RWPE1 (cell line): Measurements from ENCODE around the gene FLRT3.

Source experiments
- CTCF ChIA-PET: fragments of 350-600 bp; sonication (Branson Sonifier 250); formaldehyde crosslinking; extraction: SDS; loops from one replicate; lab custom pipeline; 2021; lab: Yijun Ruan, JAX
- POLR2A ChIA-PET: fragments of 400-600 bp; formaldehyde crosslinking; extraction: SDS; loops from one replicate; lab custom pipeline; 2020; ENCODE audit warnings: antibody characterized with exemption; ENCODE audit not compliant: low non-redundant PET; lab: Yijun Ruan, JAX
- DNase-seq: peaks from one replicate; pipeline ENCODE4 v3.0.0; 2012; ENCODE audit warnings: low spot score
- H3K27ac ChIP-seq: fragments of 450-650 bp; 2 replicates; pipeline ENCODE4 v1.5.1; 2017
- CTCF ChIP-seq: fragments of 450-650 bp; conservative IDR thresholded peaks from 2 replicates; pipeline ENCODE4 v1.5.1; 2017; ENCODE audit warnings: low read depth, mild to moderate bottlenecking

The FLRT3 gene

GRCh38 chr20:14310977-14311627, 26.3 kb downstream of the FLRT3 start:
- ChIA-PET POLR2A (no interaction called here), CTCF (no interaction called here)
- H3K27ac ChIP-seq: no peak overlapping the region
- no peak for DNase-seq
- no peak for TF ChIP-seq CTCF

GRCh38 chr20:14307956-14308355, 29.5 kb downstream of the FLRT3 start:
- POLR2A ChIA-PET: no interaction called here
- no peak overlapping the region for H3K27ac ChIP-seq
- no peak for DNase-seq
- TF ChIP-seq CTCF: no peak
- CTCF ChIA-PET: interaction anchor here (0.5 kb wide), 1 partner anchor 22 kb away, joined by 3 read pairs; no protein-coding TSS in a partner anchor

GRCh38 chr20:14304472-14304871, 32.9 kb downstream of the FLRT3 start:
- no peak for DNase-seq
- no peak overlapping the region for H3K27ac ChIP-seq
- CTCF ChIA-PET: no interaction called here
- no peak for TF ChIP-seq CTCF
- POLR2A ChIA-PET: no interaction called here

- DNase-seq: no peak
- no peak for TF ChIP-seq CTCF
- H3K27ac ChIP-seq: no peak overlapping the region
- POLR2A ChIA-PET: no interaction called here
- CTCF ChIA-PET: no interaction called here
These were observed 33.8 kb downstream of the FLRT3 start for GRCh38 chr20:14303651-14304050.

GRCh38 chr20:14303106-14303505, 34.3 kb downstream of the FLRT3 start:
- H3K27ac ChIP-seq: no peak overlapping the region
- no peak for TF ChIP-seq CTCF
- ChIA-PET POLR2A (no interaction called here), CTCF (no interaction called here)
- no peak for DNase-seq

GRCh38 chr20:14299831-14300230, 37.6 kb downstream of the FLRT3 start:
- TF ChIP-seq CTCF: no peak
- H3K27ac ChIP-seq: no peak overlapping the region
- ChIA-PET CTCF (no interaction called here), POLR2A (no interaction called here)
- DNase-seq: no peak
